ENCODE results near the gene CARD11.
"Not testable (repeated sequence)": the region's sequence is repeated elsewhere in the genome, so short reads cannot be mapped to it uniquely, and the experiment has no call there.

Gene CARD11

GRCh38 chr7:2959828-2960599, 83.7 kb downstream of the CARD11 start:
- Histone ChIP-seq H3K9ac (ENCODE audit: low read length) (no peak overlapping the region), H4K8ac (ENCODE audit: low read depth, low read length) (no peak overlapping the region), H3K4me3 (ENCODE audit: low read length) (no peak overlapping the region), H2BK5ac (ENCODE audit: low read length) (no peak overlapping the region), H3K79me1 (ENCODE audit: low read length) (no peaks in the 10 kb centered on the region), H3K4me2 (ENCODE audit: low read length) (no peak overlapping the region), H4K5ac (ENCODE audit: low read length) (no peak overlapping the region), H3K27ac (ENCODE audit: low read depth, low read length) (no peak overlapping the region), H2BK15ac (replicated peaks; ENCODE audit: low read depth) (no peak overlapping the region), H3K56ac (ENCODE audit: low read length) (no peak overlapping the region), H3K23ac (ENCODE audit: low read length) (no peak overlapping the region), H2BK120ac (ENCODE audit: low read depth, low read length) (no peak overlapping the region), H3K4me1 (ENCODE audit: control insufficient read depth, low read depth, low read length) (no peaks in the 10 kb centered on the region), H3K36me3 (ENCODE audit: control insufficient read depth, insufficient read depth, low read length) (no peaks in the 10 kb centered on the region), H2AK5ac (ENCODE audit: low read length) (no peak overlapping the region), H3K27me3 (ENCODE audit: insufficient read depth, low read length, poor library complexity) (no peaks in the 10 kb centered on the region), H3K79me2 (ENCODE audit: control insufficient read depth, insufficient read depth, low read length) (no peaks in the 10 kb centered on the region), H3K18ac (ENCODE audit: low read length) (no peak overlapping the region), H3K4ac (ENCODE audit: low read depth, low read length) (no peak overlapping the region)
- no CpG with 5 or more reads among the region's 14 CpGs for WGBS (ENCODE audit: extremely low coverage, insufficient coverage, low lambda C conversion rate)
- no peak for DNase-seq

GRCh38 chr7:2959103-2959680, 84.5 kb downstream of the CARD11 start:
- no peak overlapping the region for H3K23ac ChIP-seq (ENCODE audit: low read length)
- no peaks in the 10 kb centered on the region for H3K27me3 ChIP-seq (ENCODE audit: insufficient read depth, low read length, poor library complexity)

DNA sequence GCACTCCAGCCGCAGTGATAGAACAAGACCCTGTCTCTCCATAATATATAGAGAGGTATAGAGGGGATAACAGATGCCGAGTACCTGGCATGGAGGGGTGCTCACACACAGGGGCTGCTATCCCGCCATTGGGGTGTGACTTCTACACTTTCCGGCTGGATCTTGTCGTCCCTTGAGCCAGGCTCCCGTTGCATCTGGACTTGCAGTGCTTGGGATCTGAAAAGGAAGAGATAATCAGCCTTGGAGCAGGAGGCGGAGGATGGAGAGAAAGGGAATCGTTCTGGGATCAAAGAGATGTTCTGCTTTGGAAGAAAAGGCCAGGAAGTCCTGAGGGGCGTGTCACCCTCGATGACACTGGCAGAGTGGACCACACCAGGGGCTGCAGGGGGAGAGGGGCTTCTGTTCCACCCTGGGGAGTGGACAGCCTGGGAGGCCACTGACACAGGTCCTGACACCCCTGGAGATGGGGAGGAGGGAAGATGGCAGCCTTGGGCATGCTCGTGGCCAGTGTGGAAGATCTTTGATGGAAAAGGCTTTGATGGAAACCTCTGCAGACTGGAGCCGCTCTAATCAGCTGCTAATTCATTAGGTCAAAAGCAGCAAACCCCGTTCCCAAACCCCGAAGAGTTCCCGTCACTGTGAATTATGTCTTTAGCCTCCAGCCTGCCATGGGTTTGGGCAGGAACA, 85.1 kb downstream of the CARD11 start:
- Histone ChIP-seq H3K9ac (ENCODE audit: low read length) (no peak overlapping the region), H4K5ac (ENCODE audit: low read length) (no peak overlapping the region), H3K23ac (ENCODE audit: low read length) (no peak overlapping the region), H3K56ac (ENCODE audit: low read length) (no peak overlapping the region), H2BK5ac (ENCODE audit: low read length) (no peak overlapping the region), H3K27ac (ENCODE audit: low read depth, low read length) (no peak overlapping the region), H3K79me1 (ENCODE audit: low read length) (no peaks in the 10 kb centered on the region), H2AK5ac (ENCODE audit: low read length) (no peak overlapping the region), H4K8ac (ENCODE audit: low read depth, low read length) (no peak overlapping the region), H3K4me2 (ENCODE audit: low read length) (no peak overlapping the region), H3K4ac (ENCODE audit: low read depth, low read length) (no peak overlapping the region), H3K27me3 (ENCODE audit: insufficient read depth, low read length, poor library complexity) (no peaks in the 10 kb centered on the region), H3K18ac (ENCODE audit: low read length) (no peak overlapping the region), H2BK120ac (ENCODE audit: low read depth, low read length) (no peak overlapping the region), H3K36me3 (ENCODE audit: control insufficient read depth, insufficient read depth, low read length) (no peaks in the 10 kb centered on the region), H3K4me3 (ENCODE audit: low read length) (no peak overlapping the region), H3K4me1 (ENCODE audit: control insufficient read depth, low read depth, low read length) (no peaks in the 10 kb centered on the region), H3K79me2 (ENCODE audit: control insufficient read depth, insufficient read depth, low read length) (no peaks in the 10 kb centered on the region), H2BK15ac (replicated peaks; ENCODE audit: low read depth) (no peak overlapping the region)
- WGBS (ENCODE audit: extremely low coverage, insufficient coverage, low lambda C conversion rate) = no CpG with 5 or more reads among the region's 15 CpGs
- DNase-seq = no peak

More at GRCh38 chr7:2959103-2959680, 84.5 kb downstream of the CARD11 start:
- no peak overlapping the region for H2BK120ac ChIP-seq (ENCODE audit: low read depth, low read length)
- no peak overlapping the region for H3K4ac ChIP-seq (ENCODE audit: low read depth, low read length)
- no peak overlapping the region for H3K4me3 ChIP-seq (ENCODE audit: low read length)
- H2BK5ac ChIP-seq (ENCODE audit: low read length) = no peak overlapping the region
- H4K8ac ChIP-seq (ENCODE audit: low read depth, low read length) = no peak overlapping the region
- no peak overlapping the region for H3K9ac ChIP-seq (ENCODE audit: low read length)
- no peak overlapping the region for H3K18ac ChIP-seq (ENCODE audit: low read length)
- no peak overlapping the region for H2BK15ac ChIP-seq (replicated peaks; ENCODE audit: low read depth)
- no peaks in the 10 kb centered on the region for H3K79me2 ChIP-seq (ENCODE audit: control insufficient read depth, insufficient read depth, low read length)
- WGBS (ENCODE audit: extremely low coverage, insufficient coverage, low lambda C conversion rate) = no CpG with 5 or more reads among the region's 15 CpGs
- no peak overlapping the region for H3K56ac ChIP-seq (ENCODE audit: low read length)
- DNase-seq = no peak
- no peak overlapping the region for H2AK5ac ChIP-seq (ENCODE audit: low read length)
- no peaks in the 10 kb centered on the region for H3K36me3 ChIP-seq (ENCODE audit: control insufficient read depth, insufficient read depth, low read length)
- no peaks in the 10 kb centered on the region for H3K79me1 ChIP-seq (ENCODE audit: low read length)
- no peak overlapping the region for H3K4me2 ChIP-seq (ENCODE audit: low read length)
- H4K5ac ChIP-seq (ENCODE audit: low read length) = no peak overlapping the region
- no peaks in the 10 kb centered on the region for H3K4me1 ChIP-seq (ENCODE audit: control insufficient read depth, low read depth, low read length)
- no peak overlapping the region for H3K27ac ChIP-seq (ENCODE audit: low read depth, low read length)

GRCh38 chr7:2957369-2957727, 86.3 kb downstream of the CARD11 start:
- H3K4me3 ChIP-seq (ENCODE audit: low read length); H3K4me1 ChIP-seq (ENCODE audit: control insufficient read depth, low read depth, low read length); H2AK5ac ChIP-seq (ENCODE audit: low read length); H4K8ac ChIP-seq (ENCODE audit: low read depth, low read length); H2BK120ac ChIP-seq (ENCODE audit: low read depth, low read length); H3K23ac ChIP-seq (ENCODE audit: low read length); H2BK5ac ChIP-seq (ENCODE audit: low read length); H3K4me2 ChIP-seq (ENCODE audit: low read length); H3K79me2 ChIP-seq (ENCODE audit: control insufficient read depth, insufficient read depth, low read length); H3K27ac ChIP-seq (ENCODE audit: low read depth, low read length); H3K56ac ChIP-seq (ENCODE audit: low read length); DNase-seq; H3K27me3 ChIP-seq (ENCODE audit: insufficient read depth, low read length, poor library complexity); H4K5ac ChIP-seq (ENCODE audit: low read length); H3K18ac ChIP-seq (ENCODE audit: low read length); H3K79me1 ChIP-seq (ENCODE audit: low read length); H3K36me3 ChIP-seq (ENCODE audit: control insufficient read depth, insufficient read depth, low read length); H3K4ac ChIP-seq (ENCODE audit: low read depth, low read length); H3K9ac ChIP-seq (ENCODE audit: low read length); H2BK15ac ChIP-seq (replicated peaks; ENCODE audit: low read depth): not testable (repeated sequence)
- no CpG with 5 or more reads among the region's 5 CpGs for WGBS (ENCODE audit: extremely low coverage, insufficient coverage, low lambda C conversion rate)

DNA sequence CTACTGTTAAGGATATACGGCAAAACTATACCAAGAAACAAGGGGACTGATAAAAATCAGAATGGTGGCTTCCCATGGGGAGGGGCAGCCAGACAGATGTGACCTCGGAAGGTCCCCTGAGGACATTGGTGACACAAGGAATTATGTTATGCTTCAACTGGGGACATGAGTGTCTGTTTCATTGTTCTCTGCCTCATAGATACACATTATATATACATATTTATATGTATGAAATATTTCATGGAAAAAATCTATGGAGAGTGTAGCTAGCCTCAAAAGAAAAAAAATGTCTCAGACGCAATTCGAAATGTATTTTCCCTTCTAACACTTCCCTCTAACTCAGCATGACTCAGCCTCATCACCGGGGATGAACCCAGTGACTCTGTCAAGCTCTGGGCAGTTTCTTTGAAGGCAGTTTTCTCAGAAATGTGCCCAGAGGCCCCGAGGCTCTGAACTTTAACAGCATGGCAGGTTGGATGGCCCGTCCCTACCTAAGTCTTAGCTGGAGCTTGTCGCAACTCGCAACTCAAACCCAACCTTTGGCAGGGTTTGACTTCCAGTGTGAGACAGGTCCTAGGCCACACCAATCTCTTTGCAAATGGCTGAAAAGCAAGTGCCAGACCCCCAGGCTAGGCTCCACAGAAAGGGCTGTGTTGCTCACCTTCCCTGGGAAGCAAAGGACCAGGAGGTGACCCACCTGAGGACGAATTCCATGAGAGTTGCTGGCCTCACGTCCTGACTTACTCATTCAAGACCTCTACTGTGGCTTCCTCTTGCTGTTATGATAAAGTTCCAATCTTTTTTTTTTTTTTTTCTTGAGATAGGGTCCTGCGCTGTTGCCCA, 86.9 kb downstream of the CARD11 start:
- H4K5ac ChIP-seq (ENCODE audit: low read length) = no peak overlapping the region
- peak; percentile 51 for DNase-seq

More for the DNA sequence above, 86.9 kb downstream of the CARD11 start:
- no peak overlapping the region for H3K27ac ChIP-seq (ENCODE audit: low read depth, low read length)
- no peak overlapping the region for H3K4ac ChIP-seq (ENCODE audit: low read depth, low read length)
- H2BK5ac ChIP-seq (ENCODE audit: low read length) = no peak overlapping the region
- H3K79me1 ChIP-seq (ENCODE audit: low read length) = no peaks in the 10 kb centered on the region
- H3K4me3 ChIP-seq (ENCODE audit: low read length) = no peak overlapping the region
- H3K9ac ChIP-seq (ENCODE audit: low read length) = no peak overlapping the region
- H3K4me1 ChIP-seq (ENCODE audit: control insufficient read depth, low read depth, low read length) = no peaks in the 10 kb centered on the region
- H3K79me2 ChIP-seq (ENCODE audit: control insufficient read depth, insufficient read depth, low read length) = no peaks in the 10 kb centered on the region
- H3K56ac ChIP-seq (ENCODE audit: low read length) = no peak overlapping the region
- no peak overlapping the region for H3K4me2 ChIP-seq (ENCODE audit: low read length)
- H2AK5ac ChIP-seq (ENCODE audit: low read length) = no peak overlapping the region
- no CpG with 5 or more reads among the region's 12 CpGs for WGBS (ENCODE audit: extremely low coverage, insufficient coverage, low lambda C conversion rate)
- H2BK15ac ChIP-seq (replicated peaks; ENCODE audit: low read depth) = no peak overlapping the region
- H3K18ac ChIP-seq (ENCODE audit: low read length) = no peak overlapping the region
- no peaks in the 10 kb centered on the region for H3K36me3 ChIP-seq (ENCODE audit: control insufficient read depth, insufficient read depth, low read length)
- no peak overlapping the region for H3K23ac ChIP-seq (ENCODE audit: low read length)
- H4K8ac ChIP-seq (ENCODE audit: low read depth, low read length) = no peak overlapping the region
- H3K27me3 ChIP-seq (ENCODE audit: insufficient read depth, low read length, poor library complexity) = no peaks in the 10 kb centered on the region
- H2BK120ac ChIP-seq (ENCODE audit: low read depth, low read length) = no peak overlapping the region
